Measurements from ENCODE around the gene OTOG. TPM values are rescaled to one million over a fixed set of nuclear protein-coding genes. Genes with fewer than 3 reads are reported as not detected.

Gene OTOG
- total RNA-seq = not detected in 2 replicates

GRCh38 chr11:17547051-17547577 lies at the start of gene OTOG:
Gene OTOG, plus strand, starts transcription at chr11:17547259. Its CDS starts 114 bp downstream, at chr11:17547373.

GRCh38 chr11:17544181-17544622 lies 2.9 kb upstream of the OTOG start, which contains the start of gene USH1C:
Gene USH1C, minus strand, starts transcription at chr11:17544416. Its CDS starts 109 bp downstream, at chr11:17544307.

Other genes starting within 250 kb of the OTOG start
- 5.2 and 6.6 TPM in 2 replicates for gene NCR3LG1, start 195.5 kb upstream of the OTOG start, total RNA-seq
- not detected in 2 replicates for gene KCNJ11, start 158.6 kb upstream of the OTOG start, total RNA-seq
- not detected in 2 replicates for gene ABCC8, start 70.4 kb upstream of the OTOG start, total RNA-seq
- gene USH1C, start 2.8 kb upstream of the OTOG start, total RNA-seq = not detected in 2 replicates
- not detected in 2 replicates for gene MYOD1, start 172.3 kb downstream of the OTOG start, total RNA-seq
- gene KCNC1, start 187.5 kb downstream of the OTOG start, total RNA-seq = not detected in 2 replicates